Omental fat pad (tissue), 4 donors: ENCODE results near the gene XBP1. TPM values are rescaled to one million over a fixed set of nuclear protein-coding genes. Genes with fewer than 3 reads are reported as not detected.
"Not testable (repeated sequence)": the region's sequence is repeated elsewhere in the genome, so short reads cannot be mapped to it uniquely, and the experiment has no call there.

Experiments used
- ATAC-seq: fragments of 150-250 bp; one replicate; pipeline ENCODE4 v1.9.1; 2016; ENCODE audit warnings: mild to moderate bottlenecking, moderate library complexity; ENCODE audit not compliant: low FRiP score
- DNase-seq: peaks from one replicate; pipeline ENCODE4 v3.0.0-alpha.2; 2019; ENCODE audit warnings: low spot score
- CTCF ChIP-seq, 3 donors: fragments of 450-650 bp; IDR thresholded peaks; one replicate each; pipeline ENCODE4 v1.5.1; 2016 to 2017; ENCODE audit warnings: antibody characterized with exemption in 3 of 3, mild to moderate bottlenecking in 3 of 3, moderate library complexity in 2 of 3
- small RNA-seq: library from RNA; depleted of rRNA; stranded (forward); fragments of <200 nt; gene quantifications from one replicate; pipeline ENCODE3, GENCODE V24; 2016
- total RNA-seq, 4 donors: library from RNA; depleted of rRNA; stranded (reverse); fragments of >200 nt; gene quantifications; one replicate each; pipeline ENCODE4 v1.1.0, GENCODE V29; 2016

XBP1 gene
- total RNA-seq, 4 donors from 2014 or later, result 208 to 343 (median 245) TPM

GRCh38 chr22:28761449-28761755 lies 39.0 kb downstream of the XBP1 start:
- no peak for DNase-seq
- ATAC-seq, result no peak
- TF ChIP-seq CTCF (IDR thresholded peaks at IDR 0.05), result no peak

GRCh38 chr22:28759861-28760560 lies 40.4 kb downstream of the XBP1 start:
- TF ChIP-seq CTCF (IDR thresholded peaks at IDR 0.05), result no peak
- no peak for DNase-seq
- no peak for ATAC-seq

- DNase-seq, ATAC-seq: not testable (repeated sequence)
Measured at GRCh38 chr22:28754512-28754911, 45.9 kb downstream of the XBP1 start.

GRCh38 chr22:28750471-28750881 lies 49.9 kb downstream of the XBP1 start:
- TF ChIP-seq CTCF (IDR thresholded peaks at IDR 0.05), result no peak
- ATAC-seq (no peak), DNase-seq (no peak)

Small RNAs within 50 kb of the gene (small RNA-seq; reads per million reads assigned to genes)
- gene Z93930.1, result not detected

Other genes with a start within 250 kb of the XBP1 start
- 100 to 1,000 TPM in 1 of 4 donors, 10 to 100 TPM in 3; 28.6 to 103 (median 50.6) TPM for gene TTC28, start 120.7 kb downstream of the XBP1 start, total RNA-seq
- gene CHEK2, start 58.7 kb downstream of the XBP1 start, total RNA-seq, result 1 to 10 TPM; 2.9 to 7.4 (median 4.7) TPM
- 10 to 100 TPM in 3 of 4 donors, 1 to 10 TPM in 1; 9.5 to 21.0 (median 14.8) TPM for gene HSCB, start 58.5 kb downstream of the XBP1 start, total RNA-seq
- 10 to 100 TPM; 10.1 to 22.9 (median 18.2) TPM for gene CCDC117, start 27.9 kb downstream of the XBP1 start, total RNA-seq
- 10 to 100 TPM in 1 of 4 donors, 1 to 10 TPM in 3; 7.7 to 14.4 (median 8.2) TPM for gene ZNRF3, start 83.0 kb upstream of the XBP1 start, total RNA-seq